A673 (cell line): ENCODE measurements around the gene TLCD1. TPM values are rescaled to one million over a fixed set of nuclear protein-coding genes. Genes with fewer than 3 reads are reported as not detected.

ENCODE experiments used
- BruUV-seq: library from RNA; stranded (reverse); fragments of 400-500 nt; replicated peaks from 2 replicates; lab custom pipeline; 2021; lab: Mats Ljungman, UMichigan
- CTCF ChIA-PET: fragments of 300-600 bp; sonication (Branson Sonifier 250); formaldehyde crosslinking; loops from one replicate; lab custom pipeline; 2022; ENCODE audit warnings: antibody characterized with exemption; lab: Charles Lee
- POLR2A ChIA-PET: fragments of 300-600 bp; sonication (Branson Sonifier 250); formaldehyde crosslinking; loops from one replicate; lab custom pipeline; 2022; ENCODE audit warnings: antibody characterized with exemption; ENCODE audit not compliant: low non-redundant PET; lab: Charles Lee
- DNase-seq: peaks from one replicate; pipeline ENCODE4 v3.0.0-alpha.2; 2015; ENCODE audit warnings: low spot score
- H3K27ac ChIP-seq: fragments of 200-600 bp; sonication (generic); 2 replicates; pipeline ENCODE4 v1.5.1; 2016; ENCODE audit warnings: mixed run types, low read depth, mild to moderate bottlenecking, mixed read lengths, antibody characterized with exemption, low read length; ENCODE audit not compliant: poor library complexity, severe bottlenecking
- H3K27me3 ChIP-seq: fragments of 200-600 bp; sonication (generic); replicated peaks from 2 replicates; pipeline ENCODE4 v1.6.1; 2017; ENCODE audit warnings: mixed run types, low read depth, mild to moderate bottlenecking, mixed read lengths, antibody characterized with exemption, low read length; ENCODE audit not compliant: insufficient read depth, poor library complexity
- H3K36me3 ChIP-seq: fragments of 200-600 bp; sonication (generic); 2 replicates; pipeline ENCODE4 v1.6.1; 2016; ENCODE audit warnings: mixed run types, mild to moderate bottlenecking, mixed read lengths, antibody characterized with exemption, low read length; ENCODE audit not compliant: insufficient read depth, poor library complexity, severe bottlenecking
- H3K4me1 ChIP-seq: fragments of 200-600 bp; sonication (generic); 2 replicates; pipeline ENCODE4 v1.6.1; 2017; ENCODE audit warnings: mixed run types, mild to moderate bottlenecking, mixed read lengths, antibody characterized with exemption, low read length; ENCODE audit not compliant: insufficient read depth, poor library complexity, severe bottlenecking
- H3K4me3 ChIP-seq: fragments of 200-600 bp; sonication (generic); 2 replicates; pipeline ENCODE4 v1.5.1; 2016; ENCODE audit warnings: low read depth, mixed run types, mild to moderate bottlenecking, mixed read lengths, low read length; ENCODE audit not compliant: poor library complexity, severe bottlenecking
- H3K9me3 ChIP-seq: fragments of 200-600 bp; sonication (generic); 2 replicates; pipeline ENCODE4 v1.6.1; 2016; ENCODE audit warnings: mixed run types, low read depth, mild to moderate bottlenecking, mixed read lengths, antibody characterized with exemption, low read length; ENCODE audit not compliant: poor library complexity, severe bottlenecking
- EZH2 ChIP-seq: fragments of 200-600 bp; sonication (generic); IDR thresholded peaks from 2 replicates; pipeline ENCODE4 v1.6.1; 2017; ENCODE audit warnings: borderline replicate concordance, low read depth, mild to moderate bottlenecking, mixed read lengths, antibody characterized with exemption, low read length; ENCODE audit not compliant: poor library complexity, severe bottlenecking
- intact Hi-C: fragments of 100-400 bp; cut with micrococcal nuclease; formaldehyde crosslinking; loops from one replicate; pipeline ENCODE4 v1.10.0; 2022; ENCODE audit not compliant: unreplicated experiment
- total RNA-seq: library from RNA; stranded (reverse); gene quantifications from 2 replicates; pipeline ENCODE4 v1.2.3, GENCODE V29; 2021
- TF ChIP-seq, protein P1 (sequence below): fragments of 300-800, 200-600 bp; sonication (generic); conservative IDR thresholded peaks from 2 replicates; pipeline ENCODE4 v1.5.1; 2017; ENCODE audit warnings: low read depth, mild to moderate bottlenecking, antibody characterized with exemption, low read length, moderate library complexity, mixed read lengths

Gene TLCD1
- total RNA-seq, 1 experiment from 2014 or later = 3.8 TPM

- no peak overlapping the region for H3K27ac ChIP-seq
These were observed 32.2 kb downstream of the TLCD1 start for GRCh38 chr17:28693869-28694268.

GRCh38 chr17:28689011-28689410 lies 37.0 kb downstream of the TLCD1 start:
- ChIA-PET CTCF (no interaction called here), POLR2A (no interaction called here)
- no peak for TF ChIP-seq EZH2
- TF ChIP-seq, protein P1, sequence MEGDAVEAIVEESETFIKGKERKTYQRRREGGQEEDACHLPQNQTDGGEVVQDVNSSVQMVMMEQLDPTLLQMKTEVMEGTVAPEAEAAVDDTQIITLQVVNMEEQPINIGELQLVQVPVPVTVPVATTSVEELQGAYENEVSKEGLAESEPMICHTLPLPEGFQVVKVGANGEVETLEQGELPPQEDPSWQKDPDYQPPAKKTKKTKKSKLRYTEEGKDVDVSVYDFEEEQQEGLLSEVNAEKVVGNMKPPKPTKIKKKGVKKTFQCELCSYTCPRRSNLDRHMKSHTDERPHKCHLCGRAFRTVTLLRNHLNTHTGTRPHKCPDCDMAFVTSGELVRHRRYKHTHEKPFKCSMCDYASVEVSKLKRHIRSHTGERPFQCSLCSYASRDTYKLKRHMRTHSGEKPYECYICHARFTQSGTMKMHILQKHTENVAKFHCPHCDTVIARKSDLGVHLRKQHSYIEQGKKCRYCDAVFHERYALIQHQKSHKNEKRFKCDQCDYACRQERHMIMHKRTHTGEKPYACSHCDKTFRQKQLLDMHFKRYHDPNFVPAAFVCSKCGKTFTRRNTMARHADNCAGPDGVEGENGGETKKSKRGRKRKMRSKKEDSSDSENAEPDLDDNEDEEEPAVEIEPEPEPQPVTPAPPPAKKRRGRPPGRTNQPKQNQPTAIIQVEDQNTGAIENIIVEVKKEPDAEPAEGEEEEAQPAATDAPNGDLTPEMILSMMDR = no peak
- H3K4me3 ChIP-seq = no peak overlapping the region
- H3K9me3 ChIP-seq = no peaks in the 10 kb centered on the region
- no peaks in the 10 kb centered on the region for H3K4me1 ChIP-seq
- intact Hi-C loops = no loop called here
- no TSS peak for BruUV-seq
- no peak overlapping the region for H3K27ac ChIP-seq
- no peak for DNase-seq
- peaks cover 83% of the 10 kb centered on the region for H3K36me3 ChIP-seq
- no peaks in the 10 kb centered on the region for H3K27me3 ChIP-seq

More at GRCh38 chr17:28693869-28694268, 32.2 kb downstream of the TLCD1 start:
- intact Hi-C loops = no loop called here
- no peaks in the 10 kb centered on the region for H3K4me1 ChIP-seq
- DNase-seq = no peak
- H3K36me3 ChIP-seq = peaks cover 83% of the 10 kb centered on the region
- H3K9me3 ChIP-seq = no peaks in the 10 kb centered on the region
- POLR2A ChIA-PET = no interaction called here
- no peak for TF ChIP-seq EZH2
- H3K27me3 ChIP-seq = no peaks in the 10 kb centered on the region
- CTCF ChIA-PET = no interaction called here
- no peak overlapping the region for H3K4me3 ChIP-seq
- BruUV-seq = no TSS peak

GRCh38 chr17:28688481-28688880 lies 37.6 kb downstream of the TLCD1 start:
- TF ChIP-seq EZH2 = no peak
- TF ChIP-seq, protein P1 = no peak

DNA sequence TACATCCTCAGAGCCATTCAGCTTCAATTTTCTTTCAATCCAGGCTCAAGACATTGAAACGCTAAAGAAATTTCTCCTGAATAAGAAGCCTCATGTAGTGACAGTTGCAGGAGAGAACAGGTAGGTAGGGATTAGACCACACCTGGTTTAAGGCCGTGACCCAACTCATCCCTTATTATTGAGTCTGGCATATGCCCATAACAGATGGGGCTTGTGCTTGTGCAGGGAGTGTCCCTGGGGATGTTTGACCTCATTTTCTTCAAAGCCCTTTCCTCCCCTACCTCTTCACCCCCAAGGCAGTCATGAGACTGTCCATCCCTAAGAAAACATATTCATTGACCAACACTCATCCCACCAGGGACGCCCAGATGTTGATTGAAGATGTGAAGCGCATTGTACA lies 39.7 kb downstream of the TLCD1 start:
- no peaks in the 10 kb centered on the region for H3K27me3 ChIP-seq
- BruUV-seq = no TSS peak
- intact Hi-C loops = no loop called here
- no peak overlapping the region for H3K27ac ChIP-seq
- CTCF ChIA-PET = no interaction called here
- H3K4me1 ChIP-seq = no peaks in the 10 kb centered on the region
- no peaks in the 10 kb centered on the region for H3K9me3 ChIP-seq
- no peak overlapping the region for H3K4me3 ChIP-seq
- peaks cover 98% of the 10 kb centered on the region for H3K36me3 ChIP-seq
- no peak for TF ChIP-seq EZH2
- TF ChIP-seq, protein P1 = no peak
- POLR2A ChIA-PET = no interaction called here
- DNase-seq = no peak

More at GRCh38 chr17:28688481-28688880, 37.6 kb downstream of the TLCD1 start:
- no peaks in the 10 kb centered on the region for H3K9me3 ChIP-seq
- peaks cover 82% of the 10 kb centered on the region for H3K36me3 ChIP-seq
- ChIA-PET POLR2A (no interaction called here), CTCF (no interaction called here)
- intact Hi-C loops = no loop called here
- H3K4me3 ChIP-seq = no peak overlapping the region
- no peaks in the 10 kb centered on the region for H3K4me1 ChIP-seq
- H3K27ac ChIP-seq = no peak overlapping the region
- no peaks in the 10 kb centered on the region for H3K27me3 ChIP-seq
- DNase-seq = no peak
- BruUV-seq = no TSS peak
